ENCODE results near the gene ANK3.

ANK3 gene

GRCh38 chr10:60350400-60350799 is 39.3 kb downstream of the ANK3 start:
- Histone ChIP-seq H3K4me1 (ENCODE audit: control insufficient read depth, insufficient read depth, low read length) (no peaks in the 10 kb centered on the region), H3K9me3 (ENCODE audit: control insufficient read depth, insufficient read depth, low read depth, low read length) (no peaks in the 10 kb centered on the region), H3K36me3 (ENCODE audit: control insufficient read depth in 2 of 2, insufficient read depth in 1 of 2, low read length in 2 of 2) (no peaks in the 10 kb centered on the region), H3K27ac (ENCODE audit: extremely low read depth, low read depth, low read length) (no peak overlapping the region), H3K4me3 (ENCODE audit: low read depth, low read length) (no peak overlapping the region)
- ChIA-PET POLR2A (no interaction called here), CTCF (no interaction called here)
- no peak for TF ChIP-seq ZNF133 (tag by site-specific recombination; IDR thresholded peaks at IDR 0.05)
- TF ChIP-seq HIC1 (tag by site-specific recombination; IDR thresholded peaks at IDR 0.05) = no peak

GRCh38 chr10:60349426-60349825 is 40.2 kb downstream of the ANK3 start:
- ChIA-PET POLR2A (no interaction called here), CTCF (interaction anchor here (1.0 kb wide), 1 partner anchor 20 kb away, joined by 5 read pairs; no protein-coding TSS in a partner anchor)
- no peak overlapping the region for H3K4me3 ChIP-seq (ENCODE audit: low read depth, low read length)
- H3K36me3 ChIP-seq (ENCODE audit: control insufficient read depth in 2 of 2, insufficient read depth in 1 of 2, low read length in 2 of 2) = no peaks in the 10 kb centered on the region
- no peaks in the 10 kb centered on the region for H3K4me1 ChIP-seq (ENCODE audit: control insufficient read depth, insufficient read depth, low read length)
- no peak for TF ChIP-seq ZNF391 (tag by site-specific recombination; IDR thresholded peaks at IDR 0.05; ENCODE audit: borderline replicate concordance, low read depth)
- no peak for TF ChIP-seq ZNF549 (tag by site-specific recombination; IDR thresholded peaks at IDR 0.05)
- no peak for TF ChIP-seq ZNF146 (tag by site-specific recombination; IDR thresholded peaks at IDR 0.05)
- TF ChIP-seq ZBTB1 (tag by site-specific recombination; IDR thresholded peaks at IDR 0.05) = no peak
- no peak for TF ChIP-seq ZNF155 (tag by site-specific recombination; IDR thresholded peaks at IDR 0.05)
- TF ChIP-seq ZNF138 (tag by site-specific recombination; IDR thresholded peaks at IDR 0.05; ENCODE audit: borderline replicate concordance) = no peak
- no peak for TF ChIP-seq ZSCAN4 (tag by site-specific recombination; IDR thresholded peaks at IDR 0.05)
- no peak for TF ChIP-seq ZNF248 (tag by site-specific recombination; IDR thresholded peaks at IDR 0.05)
- no peak for TF ChIP-seq ZFP69B (tag by site-specific recombination; IDR thresholded peaks at IDR 0.05)
- no peak for TF ChIP-seq ZNF335 (tag by site-specific recombination; conservative IDR thresholded peaks at IDR 0.05)
- no peak for TF ChIP-seq YY2 (tag by site-specific recombination; IDR thresholded peaks at IDR 0.05)
- no peak for TF ChIP-seq ZNF37A (tag by site-specific recombination; IDR thresholded peaks at IDR 0.05)
- no peak for TF ChIP-seq ZNF514 (tag by site-specific recombination; IDR thresholded peaks at IDR 0.05)
- TF ChIP-seq KLF1 (tag by site-specific recombination; IDR thresholded peaks at IDR 0.05) = no peak
- no peak for TF ChIP-seq ZNF596 (tag by site-specific recombination; IDR thresholded peaks at IDR 0.05)
- TF ChIP-seq ZNF175 (tag by site-specific recombination; IDR thresholded peaks at IDR 0.05) = no peak
- no peak for TF ChIP-seq ZNF280C (tag by site-specific recombination; IDR thresholded peaks at IDR 0.05)
- TF ChIP-seq KLF7 (tag by site-specific recombination; IDR thresholded peaks at IDR 0.05; ENCODE audit: borderline replicate concordance) = no peak
- H3K9me3 ChIP-seq (ENCODE audit: control insufficient read depth, insufficient read depth, low read depth, low read length) = no peaks in the 10 kb centered on the region
- H3K27ac ChIP-seq (ENCODE audit: extremely low read depth, low read depth, low read length) = no peak overlapping the region
